ENCODE results near the gene NEDD4L.

The NEDD4L gene

GRCh38 chr18:58396144-58396543 is 352.1 kb downstream of the NEDD4L start (continued):
- TF ChIP-seq ZNF580 (tag by site-specific recombination; IDR thresholded peaks at IDR 0.05), result no peak
- no peak for TF ChIP-seq WT1 (tag by site-specific recombination; IDR thresholded peaks at IDR 0.05)
- TF ChIP-seq ZNF654 (tag by site-specific recombination; IDR thresholded peaks at IDR 0.05; ENCODE audit: low read depth), result no peak
- TF ChIP-seq ZNF184 (tag by site-specific recombination; IDR thresholded peaks at IDR 0.05), result no peak
- no peak for TF ChIP-seq ZNF639 (tag by site-specific recombination; IDR thresholded peaks at IDR 0.05)
- TF ChIP-seq ZNF19 (tag by site-specific recombination; IDR thresholded peaks at IDR 0.05; ENCODE audit: low read depth), result no peak

GRCh38 chr18:58396966-58397365 is 352.9 kb downstream of the NEDD4L start:
- no peak for TF ChIP-seq ZNF510 (tag by site-specific recombination; IDR thresholded peaks at IDR 0.05; ENCODE audit: insufficient replicate concordance)
- Histone ChIP-seq H3K27ac (ENCODE audit: extremely low read depth, low read depth, low read length) (no peak overlapping the region), H3K36me3 (ENCODE audit: control insufficient read depth in 2 of 2, insufficient read depth in 1 of 2, low read length in 2 of 2) (peaks cover 0 to 45% of the 10 kb centered on the region in 2 experiments; a peak in 1 of 3 replicates), H3K4me3 (ENCODE audit: low read depth, low read length) (no peak overlapping the region), H3K9me3 (ENCODE audit: control insufficient read depth, insufficient read depth, low read depth, low read length) (no peaks in the 10 kb centered on the region), H3K4me1 (ENCODE audit: control insufficient read depth, insufficient read depth, low read length) (peaks cover under 1% of the 10 kb centered on the region; the same call in 1 of the 2 replicates)
- POLR2A ChIA-PET, result no interaction called here
- CTCF ChIA-PET, result no interaction called here

GRCh38 chr18:58397385-58398132 is 353.5 kb downstream of the NEDD4L start:
- Histone ChIP-seq H3K36me3 (ENCODE audit: control insufficient read depth in 2 of 2, insufficient read depth in 1 of 2, low read length in 2 of 2) (peaks cover 0 to 39% of the 10 kb centered on the region in 2 experiments; a peak in 1 of 3 replicates), H3K9me3 (ENCODE audit: control insufficient read depth, insufficient read depth, low read depth, low read length) (no peaks in the 10 kb centered on the region), H3K4me1 (ENCODE audit: control insufficient read depth, insufficient read depth, low read length) (peaks cover 5% of the 10 kb centered on the region), H3K4me3 (ENCODE audit: low read depth, low read length) (no peak overlapping the region), H3K27ac (ENCODE audit: extremely low read depth, low read depth, low read length) (no peak overlapping the region)
- CTCF ChIA-PET, result no interaction called here
- POLR2A ChIA-PET, result no interaction called here
- TF ChIP-seq KLF17 (tag by site-specific recombination; IDR thresholded peaks at IDR 0.05) (no peak), GLIS1 (tag by site-specific recombination; IDR thresholded peaks at IDR 0.05) (no peak), KLF8 (tag by site-specific recombination; IDR thresholded peaks at IDR 0.05) (no peak), ZNF623 (tag by site-specific recombination; IDR thresholded peaks at IDR 0.05) (no peak), SCRT2 (tag by site-specific recombination; IDR thresholded peaks at IDR 0.05) (peak; percentile 78), SCRT1 (tag by site-specific recombination; IDR thresholded peaks at IDR 0.05; ENCODE audit: borderline replicate concordance) (peak; percentile 80), ZNF350 (tag by site-specific recombination; IDR thresholded peaks at IDR 0.05) (no peak), ZNF132 (tag by site-specific recombination; IDR thresholded peaks at IDR 0.05; ENCODE audit: borderline replicate concordance) (no peak)

GRCh38 chr18:58398648-58399398 is 354.8 kb downstream of the NEDD4L start:
- Histone ChIP-seq H3K4me3 (ENCODE audit: low read depth, low read length) (no peak overlapping the region), H3K4me1 (ENCODE audit: control insufficient read depth, insufficient read depth, low read length) (peaks cover 5% of the 10 kb centered on the region)
- POLR2A ChIA-PET, result no interaction called here
- no peak for TF ChIP-seq ZNF202 (tag by site-specific recombination; IDR thresholded peaks at IDR 0.05; ENCODE audit: borderline replicate concordance)
- no peak for TF ChIP-seq ZNF10 (tag by site-specific recombination; IDR thresholded peaks at IDR 0.05)
- no peak for TF ChIP-seq ZNF174 (tag by site-specific recombination; IDR thresholded peaks at IDR 0.05)
- no peak for TF ChIP-seq ZNF18 (tag by site-specific recombination; IDR thresholded peaks at IDR 0.05)
- no peak for TF ChIP-seq ZNF555 (tag by site-specific recombination; conservative IDR thresholded peaks at IDR 0.05)
- no peak for TF ChIP-seq ZNF148 (tag by site-specific recombination; IDR thresholded peaks at IDR 0.05; ENCODE audit: borderline replicate concordance)
- TF ChIP-seq ZNF335 (tag by site-specific recombination; conservative IDR thresholded peaks at IDR 0.05), result no peak

More at GRCh38 chr18:58398648-58399398, 354.8 kb downstream of the NEDD4L start:
- peaks cover 0 to 27% of the 10 kb centered on the region in 2 experiments; a peak in 1 of 3 replicates for H3K36me3 ChIP-seq (ENCODE audit: control insufficient read depth in 2 of 2, insufficient read depth in 1 of 2, low read length in 2 of 2)
- CTCF ChIA-PET, result interaction anchor here (0.8 kb wide), 1 partner anchor 364 kb away, joined by 3 read pairs; no protein-coding TSS in a partner anchor
- H3K27ac ChIP-seq (ENCODE audit: extremely low read depth, low read depth, low read length), result no peak overlapping the region
- no peaks in the 10 kb centered on the region for H3K9me3 ChIP-seq (ENCODE audit: control insufficient read depth, insufficient read depth, low read depth, low read length)
